RWPE1 (cell line): ENCODE results near the gene BCDIN3D.

ENCODE experiments used
- CTCF ChIA-PET: fragments of 350-600 bp; sonication (Branson Sonifier 250); formaldehyde crosslinking; extraction: SDS; loops from one replicate; lab custom pipeline; 2021; lab: Yijun Ruan, JAX
- POLR2A ChIA-PET: fragments of 400-600 bp; formaldehyde crosslinking; extraction: SDS; loops from one replicate; lab custom pipeline; 2020; ENCODE audit warnings: antibody characterized with exemption; ENCODE audit not compliant: low non-redundant PET; lab: Yijun Ruan, JAX
- DNase-seq: peaks from one replicate; pipeline ENCODE4 v3.0.0; 2012; ENCODE audit warnings: low spot score
- H3K27ac ChIP-seq: fragments of 450-650 bp; 2 replicates; pipeline ENCODE4 v1.5.1; 2017
- CTCF ChIP-seq: fragments of 450-650 bp; conservative IDR thresholded peaks from 2 replicates; pipeline ENCODE4 v1.5.1; 2017; ENCODE audit warnings: low read depth, mild to moderate bottlenecking

BCDIN3D gene

DNA sequence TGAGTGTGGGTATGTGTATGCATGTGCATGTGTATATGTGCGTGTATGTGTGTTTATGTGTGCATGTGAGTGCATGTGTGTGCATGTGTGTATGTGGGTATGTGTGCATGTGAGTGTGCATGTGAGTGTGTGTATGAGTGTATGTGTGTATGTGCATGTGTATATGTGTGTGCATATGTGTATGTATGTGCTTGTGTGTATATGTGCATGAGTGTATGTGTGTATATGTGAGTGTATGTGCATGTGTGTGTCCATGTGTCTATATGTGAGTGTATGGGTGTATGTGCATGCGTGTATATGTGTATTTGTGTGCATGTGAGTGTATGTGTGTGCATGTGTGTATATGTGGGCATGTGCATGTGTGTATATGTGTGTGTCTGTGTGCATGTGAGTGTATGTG, 35.1 kb upstream of the BCDIN3D start:
- no peak overlapping the region for H3K27ac ChIP-seq
- TF ChIP-seq CTCF = no peak
- ChIA-PET CTCF (no interaction called here), POLR2A (no interaction called here)
- no peak for DNase-seq

GRCh38 chr12:49877066-49877465, 34.2 kb upstream of the BCDIN3D start:
- CTCF ChIA-PET = no interaction called here
- DNase-seq = no peak
- POLR2A ChIA-PET = no interaction called here
- TF ChIP-seq CTCF = no peak
- H3K27ac ChIP-seq = no peak overlapping the region

DNA sequence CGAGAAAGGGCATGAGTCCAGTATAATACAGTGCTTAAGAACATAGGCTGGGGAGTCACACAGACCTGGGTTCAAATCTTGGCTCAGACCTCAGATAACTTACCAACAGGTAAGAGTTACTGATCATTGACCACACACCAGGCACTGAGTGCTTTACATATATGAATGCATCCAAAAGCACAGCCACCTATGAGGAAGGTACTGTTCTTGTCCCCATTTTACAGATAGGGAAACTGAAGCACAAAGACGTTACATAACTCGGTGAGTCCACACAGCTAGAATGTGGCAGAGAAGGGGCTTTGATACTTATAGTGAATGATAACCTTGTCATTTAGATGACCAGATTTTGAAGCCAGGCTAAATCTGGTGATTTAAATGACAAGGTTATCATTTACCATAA, 33.2 kb upstream of the BCDIN3D start:
- DNase-seq = no peak
- no peak for TF ChIP-seq CTCF
- POLR2A ChIA-PET = no interaction called here
- CTCF ChIA-PET = interaction anchor here (0.6 kb wide), 2 partner anchors 535 to 1009 kb away, joined by 3 read pairs; no protein-coding TSS in a partner anchor
- no peak overlapping the region for H3K27ac ChIP-seq

GRCh38 chr12:49875115-49875720, 32.3 kb upstream of the BCDIN3D start:
- no peak for DNase-seq
- H3K27ac ChIP-seq = no peak overlapping the region
- ChIA-PET CTCF (no interaction called here), POLR2A (no interaction called here)
- no peak for TF ChIP-seq CTCF

DNA sequence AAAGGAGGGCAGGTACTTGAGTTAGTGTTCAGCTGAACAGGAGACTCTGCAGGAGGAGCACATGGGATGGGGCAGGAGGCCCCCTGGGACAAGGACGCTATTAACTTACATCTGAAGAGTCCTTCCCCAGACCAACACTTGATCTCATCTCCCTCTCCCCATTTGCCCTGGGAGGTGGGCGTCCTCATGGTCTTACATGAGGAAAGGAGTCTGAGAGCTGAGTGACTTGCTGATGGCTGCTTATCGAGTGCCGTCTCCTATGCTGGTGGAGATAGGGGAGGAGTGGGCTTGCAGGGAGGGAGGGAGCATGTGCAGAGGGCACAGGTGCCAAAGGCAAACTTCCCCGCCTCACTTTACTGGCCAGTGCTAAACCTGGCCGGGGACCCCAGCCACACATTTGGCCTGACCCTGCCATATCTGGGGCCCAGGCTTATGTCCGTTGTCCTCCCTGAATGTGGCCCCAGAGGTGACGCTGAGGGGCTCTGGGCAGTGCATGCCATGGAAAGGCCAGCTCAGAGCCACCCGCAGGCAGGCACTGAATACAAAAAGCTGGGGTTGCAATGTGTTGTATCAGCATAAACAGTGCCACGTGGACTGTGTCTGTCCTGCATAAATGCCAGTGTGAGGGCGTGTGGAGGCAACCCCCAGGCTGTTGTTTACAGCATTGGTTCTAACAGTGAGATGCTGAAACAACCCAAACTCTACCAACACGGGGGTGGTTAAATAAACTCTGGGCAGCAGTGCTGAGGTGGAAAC, 31.4 kb upstream of the BCDIN3D start:
- ChIA-PET CTCF (interaction anchor here (0.7 kb wide), 1 partner anchor 35 kb away, joined by 3 read pairs; no protein-coding TSS in a partner anchor), POLR2A (no interaction called here)
- DNase-seq = no peak
- no peak for TF ChIP-seq CTCF
- no peak overlapping the region for H3K27ac ChIP-seq

DNA sequence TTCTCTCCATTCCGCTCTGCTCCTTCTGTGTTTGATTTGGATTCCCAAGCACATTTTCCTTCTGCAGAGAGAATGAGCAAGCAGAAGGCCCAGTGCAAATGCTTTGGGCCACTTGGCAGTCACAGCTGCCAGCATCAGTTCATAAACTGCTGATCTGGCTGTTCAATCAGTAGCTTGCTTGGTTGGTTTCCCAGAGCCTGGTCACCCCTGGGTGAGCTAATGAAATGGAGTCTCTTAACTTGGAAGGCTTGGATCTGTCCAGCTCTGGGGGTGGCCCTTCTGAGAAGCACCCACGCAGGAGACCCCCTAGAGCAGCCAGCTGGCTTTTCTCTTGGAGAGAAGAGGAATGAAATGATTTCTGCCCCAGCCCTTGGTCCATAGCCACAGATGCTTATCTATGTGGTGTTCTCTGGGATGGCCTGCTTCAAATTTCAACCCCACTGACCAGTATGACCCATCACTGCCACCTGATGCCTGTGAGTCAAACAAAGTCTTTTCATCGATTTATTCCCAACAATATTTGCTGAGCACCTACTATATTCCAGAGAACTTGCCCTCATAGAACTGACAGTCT, 30.5 kb upstream of the BCDIN3D start:
- POLR2A ChIA-PET = no interaction called here
- DNase-seq = no peak
- TF ChIP-seq CTCF = no peak
- no peak overlapping the region for H3K27ac ChIP-seq
- CTCF ChIA-PET = no interaction called here
